Type B pancreatic cell (in vitro differentiated cells): ENCODE measurements around the gene ATAD2B. TPM values are rescaled to one million over a fixed set of nuclear protein-coding genes. Genes with fewer than 3 reads are reported as not detected.

Source experiments
- DNase-seq: peaks from one replicate; pipeline ENCODE4 v3.0.0; 2021; ENCODE audit warnings: mixed read lengths; ENCODE audit not compliant: unreplicated experiment; ENCODE audit errors: extremely low spot score
- H3K27ac Mint-ChIP-seq: 2 replicates; pipeline ENCODE4 v1.8.0; 2021; ENCODE audit warnings: mild to moderate bottlenecking, mixed read lengths
- H3K27me3 Mint-ChIP-seq: 2 replicates; pipeline ENCODE4 v1.8.0; 2021; ENCODE audit warnings: mixed read lengths
- H3K36me3 Mint-ChIP-seq: 2 replicates; pipeline ENCODE4 v1.8.0; 2021; ENCODE audit warnings: mixed read lengths
- H3K4me1 Mint-ChIP-seq: one replicate; pipeline ENCODE4 v1.8.0; 2021; ENCODE audit warnings: mixed read lengths; ENCODE audit not compliant: unreplicated experiment
- H3K4me3 Mint-ChIP-seq: 2 replicates; pipeline ENCODE4 v1.8.0; 2021; ENCODE audit warnings: mild to moderate bottlenecking, mixed read lengths
- H3K9me3 Mint-ChIP-seq: 2 replicates; pipeline ENCODE4 v1.8.0; 2021; ENCODE audit warnings: mixed read lengths
- CTCF ChIP-seq: fragments of 200-600 bp; sonication (generic); conservative IDR thresholded peaks from 2 replicates; pipeline ENCODE4 v1.5.0; 2021; ENCODE audit warnings: antibody characterized with exemption, mild to moderate bottlenecking
- total RNA-seq: library from RNA; stranded (reverse); gene quantifications from 2 replicates; pipeline ENCODE4 v1.2.1, GENCODE V29; 2021; ENCODE audit warnings: low replicate concordance

Gene ATAD2B
- total RNA-seq, 1 donor from 2014 or later, result 25.7 TPM

GRCh38 chr2:23720705-23721453 is 206.0 kb downstream of the ATAD2B start:
- Mint-ChIP-seq H3K27me3 (no peaks in the 10 kb centered on the region), H3K27ac (no peak overlapping the region), H3K36me3 (peaks cover 34% of the 10 kb centered on the region), H3K4me1 (no peaks in the 10 kb centered on the region), H3K4me3 (no peak overlapping the region), H3K9me3 (peaks cover 21% of the 10 kb centered on the region)
- DNase-seq, result no peak
- TF ChIP-seq CTCF, result no peak

GRCh38 chr2:23719716-23720115 is 207.2 kb downstream of the ATAD2B start:
- no peak for TF ChIP-seq CTCF
- no peak overlapping the region for H3K27ac Mint-ChIP-seq
- no peaks in the 10 kb centered on the region for H3K27me3 Mint-ChIP-seq
- no peak overlapping the region for H3K4me3 Mint-ChIP-seq
- no peak for DNase-seq
- H3K36me3 Mint-ChIP-seq, result peaks cover 25% of the 10 kb centered on the region
- H3K4me1 Mint-ChIP-seq, result no peaks in the 10 kb centered on the region
- H3K9me3 Mint-ChIP-seq, result peaks cover 18% of the 10 kb centered on the region

GRCh38 chr2:23718931-23719700 is 207.8 kb downstream of the ATAD2B start:
- H3K27ac Mint-ChIP-seq, result no peak overlapping the region
- no peak for DNase-seq
- no peak overlapping the region for H3K4me3 Mint-ChIP-seq
- H3K4me1 Mint-ChIP-seq, result no peaks in the 10 kb centered on the region
- peaks cover 25% of the 10 kb centered on the region for H3K36me3 Mint-ChIP-seq
- H3K9me3 Mint-ChIP-seq, result peaks cover 18% of the 10 kb centered on the region
- TF ChIP-seq CTCF, result no peak
- no peaks in the 10 kb centered on the region for H3K27me3 Mint-ChIP-seq

- TF ChIP-seq CTCF, result no peak
- Mint-ChIP-seq H3K4me3 (no peak overlapping the region), H3K27me3 (no peaks in the 10 kb centered on the region), H3K36me3 (peaks cover 16% of the 10 kb centered on the region), H3K4me1 (peaks cover 21% of the 10 kb centered on the region), H3K27ac (peak overlapping the region; percentile 77), H3K9me3 (no peaks in the 10 kb centered on the region)
- no peak for DNase-seq
Observed at GRCh38 chr2:23713351-23713750, 213.6 kb downstream of the ATAD2B start.

GRCh38 chr2:23712756-23713151 is 214.2 kb downstream of the ATAD2B start:
- H3K27me3 Mint-ChIP-seq, result no peaks in the 10 kb centered on the region

More at GRCh38 chr2:23712756-23713151, 214.2 kb downstream of the ATAD2B start:
- peak overlapping the region; percentile 77 for H3K27ac Mint-ChIP-seq
- no peak for DNase-seq
- H3K9me3 Mint-ChIP-seq, result no peaks in the 10 kb centered on the region
- H3K36me3 Mint-ChIP-seq, result peaks cover 19% of the 10 kb centered on the region
- peaks cover 21% of the 10 kb centered on the region for H3K4me1 Mint-ChIP-seq
- no peak for TF ChIP-seq CTCF
- no peak overlapping the region for H3K4me3 Mint-ChIP-seq
